Skin epidermis (tissue), 12 donors: ENCODE results near the gene PRKCZ.
"Not testable (repeated sequence)": the region's sequence is repeated elsewhere in the genome, so short reads cannot be mapped to it uniquely, and the experiment has no call there.

Experiments
- H3K27ac ChIP-seq, 21 experiments: fragments of 200-600 bp; sonication (generic) in 11 of 21; one replicate each; pipeline ENCODE4 v1.5.0; 2020; ENCODE audit warnings: mild to moderate bottlenecking in 3 of 21, inconsistent platforms in 2 of 21, moderate library complexity in 2 of 21
- H3K4me3 ChIP-seq, 7 experiments: fragments of 200-600 bp; sonication (generic) in 2 of 7; one replicate each; pipeline ENCODE4 v1.5.0; 2020; ENCODE audit warnings: inconsistent platforms in 2 of 7, mild to moderate bottlenecking in 2 of 7, moderate library complexity in 1 of 7

PRKCZ gene

DNA sequence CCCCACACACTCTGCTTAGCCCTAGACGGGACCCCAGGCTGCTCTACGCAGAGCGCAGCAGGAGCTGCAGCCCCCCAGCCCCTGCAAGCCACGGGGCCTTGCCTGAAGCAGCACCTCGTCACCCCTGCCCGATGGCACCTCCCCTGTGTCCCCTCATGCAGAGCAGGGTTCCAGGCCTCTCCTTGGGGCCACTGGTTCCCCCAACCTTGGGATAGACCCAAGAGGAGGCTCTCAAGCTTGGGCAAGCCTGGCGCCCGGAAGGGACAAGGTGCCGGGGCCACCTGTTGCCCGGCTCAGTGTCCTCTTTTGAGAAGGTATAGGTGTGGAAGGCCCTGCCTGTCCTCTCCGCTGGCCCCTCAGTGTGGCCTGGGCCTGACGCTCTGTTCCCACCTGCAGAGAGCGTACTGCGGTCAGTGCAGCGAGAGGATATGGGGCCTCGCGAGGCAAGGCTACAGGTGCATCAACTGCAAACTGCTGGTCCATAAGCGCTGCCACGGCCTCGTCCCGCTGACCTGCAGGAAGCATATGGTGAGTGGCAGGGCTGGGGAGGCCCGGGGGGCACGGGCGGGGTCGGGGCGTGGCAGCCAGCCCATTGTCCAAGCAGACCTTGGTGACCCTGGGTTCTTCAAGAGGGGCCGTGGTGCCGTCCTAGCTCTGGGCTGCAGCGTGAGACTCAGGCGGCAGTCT is 93.7 kb downstream of the PRKCZ start:
- Histone ChIP-seq H3K27ac (no peak overlapping the region), H3K4me3 (no peak overlapping the region)

DNA sequence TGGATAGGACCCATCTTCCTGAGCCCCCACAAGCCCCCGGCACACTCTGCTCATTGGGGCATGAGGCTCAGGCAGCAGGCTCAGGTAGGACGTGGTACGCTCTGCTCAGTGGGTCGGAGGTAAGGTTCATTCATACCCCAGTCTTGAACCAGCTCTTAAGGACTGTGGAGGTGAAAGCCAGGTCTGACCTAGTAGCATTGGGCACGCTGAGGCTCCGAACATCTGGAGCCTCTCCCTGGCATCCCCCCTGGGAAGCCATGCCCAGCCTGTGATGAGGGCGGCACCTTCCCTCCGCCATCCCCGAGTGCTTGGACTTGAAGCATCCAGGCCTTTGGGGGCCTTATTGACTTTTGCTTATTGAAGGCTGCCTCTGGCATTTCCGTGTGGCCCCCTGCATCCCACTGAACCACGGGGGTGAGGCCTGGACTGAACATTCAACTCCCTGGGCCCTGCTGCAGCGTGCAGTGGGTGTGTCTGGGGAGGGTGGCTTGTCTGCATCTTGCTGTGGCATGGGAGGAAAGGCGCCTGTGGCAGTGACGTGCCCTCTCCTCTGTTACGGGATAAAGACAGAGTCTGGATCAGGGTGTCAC is 94.4 kb downstream of the PRKCZ start:
- H3K27ac ChIP-seq, result no peak overlapping the region
- H3K4me3 ChIP-seq, result no peak overlapping the region

DNA sequence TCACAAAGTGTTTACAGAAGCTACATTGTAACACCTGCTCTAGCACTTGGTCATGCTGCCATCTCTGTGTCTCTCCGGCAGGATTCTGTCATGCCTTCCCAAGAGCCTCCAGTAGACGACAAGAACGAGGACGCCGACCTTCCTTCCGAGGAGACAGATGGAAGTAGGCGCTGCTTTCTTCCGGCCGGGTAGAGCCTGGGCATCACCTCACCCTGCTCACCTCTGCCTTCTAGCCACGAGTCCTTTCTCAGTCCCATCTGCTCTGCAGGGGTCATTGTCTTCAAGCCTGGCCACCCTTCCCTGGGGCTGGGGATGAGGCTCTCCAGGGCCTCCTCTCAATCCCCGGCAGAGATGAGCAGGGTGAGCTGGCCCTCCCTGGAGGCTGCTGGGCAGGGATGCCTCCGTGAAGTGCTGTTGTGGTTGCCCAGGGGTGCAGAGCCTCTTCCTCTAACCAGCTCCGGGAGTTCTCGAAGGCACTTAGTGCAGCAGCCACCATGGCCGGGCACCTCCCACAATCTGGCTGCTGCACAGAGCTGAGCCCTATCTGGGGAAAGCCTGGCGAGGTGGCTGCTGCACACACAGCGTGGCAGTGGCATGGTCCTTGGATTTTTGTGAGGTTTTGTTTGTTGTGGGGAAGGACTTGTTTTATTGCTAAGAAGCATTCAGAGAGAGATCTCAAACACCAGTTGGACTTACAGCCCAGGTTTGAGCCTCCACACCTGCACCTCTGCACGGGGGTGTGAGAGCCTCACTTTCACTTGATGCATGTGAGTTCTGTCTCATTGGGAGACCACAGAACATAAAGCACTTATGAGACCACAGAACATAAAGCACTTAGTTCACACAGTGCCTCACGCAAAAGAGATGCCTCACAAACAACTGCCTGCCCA is 96.0 kb downstream of the PRKCZ start:
- Histone ChIP-seq H3K4me3 (no peak overlapping the region), H3K27ac (peak overlapping the region in 3 of 21 experiments; percentile 22 to 58 (median 25))

DNA sequence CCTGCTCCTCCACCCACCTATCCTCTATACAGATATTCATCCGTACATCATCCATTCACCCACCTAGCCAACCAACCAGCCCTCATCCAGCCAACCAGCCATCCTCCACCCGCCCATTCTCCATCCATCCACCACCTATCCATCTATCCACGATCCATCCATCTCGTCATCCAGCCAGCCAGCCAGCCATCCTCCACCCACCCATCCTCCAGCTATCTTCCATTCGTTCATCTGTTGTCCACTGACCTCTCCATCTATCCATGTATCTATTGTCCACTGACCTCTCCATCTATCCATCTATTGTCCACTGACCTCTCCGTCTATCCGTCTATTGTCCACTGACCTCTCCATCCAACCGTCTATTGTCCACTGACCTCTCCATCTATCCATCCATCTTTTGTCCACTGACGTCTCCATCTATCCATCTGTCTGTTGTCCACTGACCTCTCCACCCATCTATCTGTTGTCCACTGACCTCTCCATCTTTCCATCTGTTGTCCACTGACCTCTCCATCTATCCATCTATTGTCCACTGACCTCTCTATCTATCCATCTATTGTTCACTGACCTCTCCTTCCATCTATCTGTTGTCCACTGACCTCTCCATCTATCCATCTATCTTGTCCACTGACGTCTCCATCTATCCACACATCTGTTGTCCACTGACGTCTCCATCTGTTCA is 96.8 kb downstream of the PRKCZ start:
- no peak overlapping the region for H3K27ac ChIP-seq
- H3K4me3 ChIP-seq, result no peak overlapping the region

DNA sequence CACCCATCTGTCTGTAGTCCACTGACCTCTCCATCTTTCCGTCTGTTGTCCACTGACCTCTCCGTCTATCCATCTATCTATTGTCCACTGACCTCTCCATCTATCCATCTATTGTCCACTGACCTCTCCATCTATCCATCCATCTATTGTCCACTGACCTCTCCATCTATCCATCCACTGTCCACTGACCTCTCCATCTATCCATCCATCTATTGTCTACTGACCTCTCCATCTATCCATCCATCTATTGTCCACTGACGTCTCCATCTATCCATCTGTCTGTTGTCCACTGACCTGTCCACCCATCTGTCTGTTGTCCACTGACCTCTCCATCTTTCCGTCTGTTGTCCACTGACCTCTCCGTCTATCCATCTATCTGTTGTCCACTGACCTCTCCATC is 97.7 kb downstream of the PRKCZ start:
- not testable (repeated sequence) for H3K4me3 ChIP-seq, H3K27ac ChIP-seq

DNA sequence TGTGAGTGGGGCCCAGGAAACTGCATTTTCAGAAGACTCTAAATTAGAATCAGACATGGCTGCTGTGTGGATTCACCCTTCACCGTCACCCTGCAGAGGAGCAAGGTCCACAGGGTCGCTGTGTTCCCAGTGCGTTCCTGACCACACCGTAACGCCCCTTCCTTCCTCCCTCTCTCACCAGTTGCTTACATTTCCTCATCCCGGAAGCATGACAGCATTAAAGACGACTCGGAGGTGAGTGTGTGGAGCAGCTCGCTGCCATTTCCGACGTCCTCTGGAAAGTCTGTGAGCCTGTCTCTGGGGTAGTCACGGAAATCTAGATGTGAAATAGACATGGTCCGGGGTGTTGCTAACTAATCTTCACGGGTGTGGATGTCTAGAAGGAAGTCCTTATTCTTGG is 98.5 kb downstream of the PRKCZ start:
- Histone ChIP-seq H3K27ac (peak overlapping the region in 7 of 21 experiments; percentile 2 to 74 (median 40)), H3K4me3 (no peak overlapping the region)

DNA sequence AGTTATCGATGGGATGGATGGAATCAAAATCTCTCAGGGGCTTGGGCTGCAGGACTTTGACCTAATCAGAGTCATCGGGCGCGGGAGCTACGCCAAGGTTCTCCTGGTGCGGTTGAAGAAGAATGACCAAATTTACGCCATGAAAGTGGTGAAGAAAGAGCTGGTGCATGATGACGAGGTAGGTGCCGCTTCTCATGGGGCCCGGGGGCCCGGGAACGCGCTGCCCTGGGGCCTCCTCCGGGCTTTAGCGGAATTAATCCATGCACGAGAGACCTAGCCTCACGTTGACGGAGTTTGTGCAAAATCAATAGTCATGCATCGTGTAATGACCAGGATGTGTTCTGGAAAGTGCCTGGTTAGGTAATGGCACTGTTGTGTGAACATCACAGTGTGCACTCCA is 100.6 kb downstream of the PRKCZ start:
- no peak overlapping the region for H3K27ac ChIP-seq
- H3K4me3 ChIP-seq, result no peak overlapping the region

DNA sequence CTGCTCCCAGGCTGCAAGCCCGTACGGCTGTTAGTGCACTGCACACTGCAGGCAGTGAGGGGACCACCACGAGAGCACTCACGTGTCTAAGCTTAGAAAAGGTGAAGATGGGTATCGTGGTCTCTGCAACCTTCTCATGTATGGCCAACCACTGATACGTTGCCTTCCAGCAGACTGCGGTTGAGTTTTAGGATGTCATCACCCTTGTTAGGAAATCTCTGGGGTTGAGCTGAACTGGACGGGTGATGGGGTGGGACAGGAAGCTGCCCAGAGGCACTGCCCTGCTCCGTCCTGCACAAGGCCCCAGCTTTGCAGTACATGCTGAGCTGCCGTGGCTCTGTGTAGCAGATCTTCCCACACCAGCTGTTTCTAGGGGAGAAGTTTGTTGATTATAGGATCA is 101.0 kb downstream of the PRKCZ start:
- H3K4me3 ChIP-seq, result no peak overlapping the region
- no peak overlapping the region for H3K27ac ChIP-seq

DNA sequence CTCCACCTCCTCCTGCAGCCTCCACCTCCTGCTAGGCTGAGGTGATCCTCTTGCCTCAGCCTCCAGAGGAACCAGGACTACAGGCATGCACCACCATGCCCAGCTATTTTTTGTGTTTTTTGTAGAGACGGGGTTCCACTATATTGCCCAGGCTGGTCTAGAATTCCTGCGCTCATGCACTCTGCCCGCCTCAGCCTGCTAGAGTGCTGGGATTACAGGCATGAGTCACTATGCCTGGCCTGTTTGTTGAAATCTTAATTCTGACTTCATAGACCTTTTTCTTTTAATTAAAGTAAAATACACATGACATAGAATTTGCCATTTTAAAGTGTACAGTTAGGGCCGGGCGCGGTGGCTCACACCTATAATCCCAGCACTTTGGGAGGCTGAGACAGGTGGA is 101.7 kb downstream of the PRKCZ start:
- H3K27ac ChIP-seq, result no peak overlapping the region
- H3K4me3 ChIP-seq, result no peak overlapping the region

DNA sequence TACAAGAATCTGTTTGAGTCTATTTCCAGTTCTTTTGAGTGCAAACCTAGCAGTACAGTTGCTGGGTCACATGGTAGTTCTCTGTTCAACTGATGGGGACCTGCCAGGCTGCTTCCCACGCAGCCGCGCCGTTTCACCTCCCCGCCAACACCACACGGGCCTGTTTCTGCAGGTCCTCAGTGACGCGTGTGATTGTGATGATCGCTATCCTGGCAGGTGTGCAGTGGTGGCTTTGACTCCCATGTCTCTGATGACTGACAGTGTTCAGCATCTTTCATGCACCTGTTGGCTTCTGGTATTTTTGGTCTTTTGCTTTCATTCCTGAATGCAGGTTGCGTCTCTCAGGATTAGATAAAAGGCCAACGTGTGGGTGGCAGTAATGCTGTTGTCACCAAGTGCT is 102.7 kb downstream of the PRKCZ start:
- Histone ChIP-seq H3K4me3 (no peak overlapping the region), H3K27ac (no peak overlapping the region)

DNA sequence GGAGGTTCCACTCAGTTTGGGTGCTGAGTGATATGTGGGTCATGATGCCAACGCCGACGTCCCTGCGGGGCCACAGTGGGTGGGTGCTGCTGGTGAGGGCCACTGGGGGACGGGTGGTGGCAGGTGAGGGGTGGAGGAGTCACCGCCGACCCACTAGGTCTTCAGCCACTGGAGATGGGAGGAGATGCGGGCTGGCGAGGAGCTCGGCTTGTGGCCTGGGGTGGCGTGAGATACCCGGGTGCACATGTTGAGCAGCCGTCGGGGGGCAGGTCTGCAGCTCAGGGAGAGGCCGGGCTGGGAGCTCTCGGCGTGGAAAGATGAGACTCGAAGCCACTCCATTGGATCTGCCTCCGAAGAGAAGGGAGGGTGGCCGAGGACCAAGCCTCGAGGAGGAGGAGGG is 103.8 kb downstream of the PRKCZ start:
- H3K4me3 ChIP-seq, result no peak overlapping the region
- no peak overlapping the region for H3K27ac ChIP-seq

DNA sequence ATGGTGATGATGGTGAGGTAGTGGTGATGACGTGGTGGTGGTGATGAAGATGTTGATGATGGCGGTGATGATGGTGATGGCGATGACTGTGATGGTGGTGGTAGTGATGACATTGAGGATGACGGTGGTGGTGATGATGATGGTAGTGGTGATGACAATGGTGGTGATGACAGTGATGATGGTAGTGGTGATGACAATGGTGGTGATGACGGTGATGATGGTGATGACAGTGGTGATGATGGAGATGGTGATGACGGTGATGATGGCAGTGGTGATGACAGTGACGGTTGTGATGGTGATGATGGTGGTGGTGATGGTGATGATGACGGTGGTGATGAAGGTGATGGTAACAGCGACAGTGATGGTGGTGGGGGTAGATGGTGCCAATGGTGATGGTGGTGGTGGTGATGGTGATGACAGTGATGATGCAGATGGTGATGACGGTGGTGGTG is 105.0 kb downstream of the PRKCZ start:
- Histone ChIP-seq H3K4me3 (no peak overlapping the region), H3K27ac (no peak overlapping the region)

DNA sequence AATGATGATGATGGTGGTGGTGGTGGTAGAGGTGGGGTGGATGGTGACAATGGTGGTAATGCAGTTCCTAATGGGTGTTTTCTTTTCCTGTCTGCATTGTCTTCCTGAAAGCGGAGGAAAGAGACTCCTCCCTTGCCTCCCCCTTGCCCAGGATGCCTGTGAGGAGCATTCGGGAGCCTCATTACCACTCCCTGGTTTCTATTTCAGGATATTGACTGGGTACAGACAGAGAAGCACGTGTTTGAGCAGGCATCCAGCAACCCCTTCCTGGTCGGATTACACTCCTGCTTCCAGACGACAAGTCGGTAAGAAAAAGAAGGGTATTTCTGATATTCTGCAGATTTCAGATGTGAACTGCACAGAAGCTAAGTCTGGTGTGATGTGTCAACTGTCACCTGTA is 105.6 kb downstream of the PRKCZ start:
- H3K27ac ChIP-seq, result no peak overlapping the region

DNA sequence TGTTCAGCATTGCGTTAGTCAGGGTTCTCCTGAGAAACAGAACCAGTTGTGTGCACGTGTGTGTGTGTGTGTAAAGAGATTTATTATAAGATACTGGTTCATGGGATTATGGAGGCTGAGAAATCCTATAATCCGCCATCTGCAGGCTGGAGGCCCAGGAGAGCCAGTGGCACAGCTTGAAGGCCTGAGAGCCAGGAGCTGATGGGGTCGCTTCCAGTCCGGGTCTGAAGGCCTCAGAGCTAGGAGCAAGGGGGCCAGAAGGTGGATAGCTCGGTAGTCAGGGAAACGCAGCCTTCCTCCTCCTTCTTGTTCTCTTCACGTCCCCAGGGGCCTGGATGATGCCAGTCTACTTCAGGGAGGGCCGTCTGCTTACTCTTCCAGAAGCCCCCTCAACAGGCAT is 106.7 kb downstream of the PRKCZ start:
- no peak overlapping the region for H3K4me3 ChIP-seq
- no peak overlapping the region for H3K27ac ChIP-seq

More for the DNA sequence above, 105.6 kb downstream of the PRKCZ start:
- H3K4me3 ChIP-seq, result no peak overlapping the region

DNA sequence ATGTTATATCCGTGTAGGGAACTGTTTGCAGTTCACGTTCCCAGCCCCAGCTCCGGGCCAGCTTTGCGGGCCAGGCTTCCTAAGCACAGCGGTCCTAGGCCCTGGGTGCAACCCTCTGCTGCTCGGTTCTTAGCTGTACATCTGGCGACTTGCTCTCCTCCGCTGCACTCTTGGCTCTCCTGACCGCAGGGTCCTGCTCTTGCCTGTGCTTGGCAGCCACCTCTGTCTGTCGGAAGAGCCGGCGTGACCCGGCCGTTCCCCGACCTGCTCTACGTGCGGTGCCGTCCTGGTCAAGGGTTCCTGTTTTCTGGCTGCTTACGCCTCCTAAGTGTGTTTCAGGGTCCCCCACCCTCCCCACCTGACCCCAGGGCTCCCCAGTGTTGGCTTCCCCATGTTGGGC is 107.6 kb downstream of the PRKCZ start:
- Histone ChIP-seq H3K4me3 (no peak overlapping the region), H3K27ac (peak overlapping the region in 1 of 21 experiments; percentile 62)

DNA sequence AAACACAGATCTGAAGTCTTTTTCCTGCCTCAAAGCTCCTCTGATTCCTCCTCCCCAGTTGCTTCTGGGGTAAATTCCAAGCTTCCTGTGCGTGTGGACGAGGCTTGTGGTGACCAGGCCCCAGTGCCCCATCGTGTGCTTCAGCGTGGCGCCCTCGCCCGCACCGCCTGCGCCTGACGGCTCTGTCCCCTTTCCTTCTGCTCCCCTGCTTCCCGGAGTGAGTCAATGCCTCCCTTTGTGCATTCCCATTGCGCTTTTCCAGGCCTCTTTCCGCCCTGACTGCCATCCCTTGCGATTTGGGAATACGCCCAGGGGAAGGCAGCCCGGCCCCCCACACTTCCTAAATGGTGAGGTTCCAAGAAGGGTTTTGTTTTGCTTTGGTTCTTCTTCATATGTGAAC is 108.1 kb downstream of the PRKCZ start:
- Histone ChIP-seq H3K27ac (peak overlapping the region in 1 of 21 experiments; percentile 62), H3K4me3 (no peak overlapping the region)

DNA sequence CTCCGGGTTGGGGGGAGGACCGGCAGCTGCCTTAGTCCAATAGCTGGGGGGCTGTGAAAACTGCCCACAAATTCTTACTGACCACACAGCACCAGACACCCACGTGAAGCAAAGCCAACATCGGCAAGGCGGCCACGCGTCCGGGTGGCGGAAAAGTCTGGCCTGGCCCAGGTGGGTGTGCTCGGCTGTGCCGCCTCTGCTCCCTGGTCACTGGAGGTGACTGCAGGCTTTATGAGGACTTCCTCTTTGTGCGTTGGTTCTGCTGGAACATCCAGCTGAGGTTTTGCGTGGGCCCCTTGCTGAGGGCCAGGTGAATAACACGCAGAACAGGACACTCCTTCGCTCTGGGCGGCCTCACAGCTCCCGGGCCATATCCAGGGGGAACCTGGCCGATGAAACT is 108.9 kb downstream of the PRKCZ start:
- no peak overlapping the region for H3K27ac ChIP-seq
- no peak overlapping the region for H3K4me3 ChIP-seq

DNA sequence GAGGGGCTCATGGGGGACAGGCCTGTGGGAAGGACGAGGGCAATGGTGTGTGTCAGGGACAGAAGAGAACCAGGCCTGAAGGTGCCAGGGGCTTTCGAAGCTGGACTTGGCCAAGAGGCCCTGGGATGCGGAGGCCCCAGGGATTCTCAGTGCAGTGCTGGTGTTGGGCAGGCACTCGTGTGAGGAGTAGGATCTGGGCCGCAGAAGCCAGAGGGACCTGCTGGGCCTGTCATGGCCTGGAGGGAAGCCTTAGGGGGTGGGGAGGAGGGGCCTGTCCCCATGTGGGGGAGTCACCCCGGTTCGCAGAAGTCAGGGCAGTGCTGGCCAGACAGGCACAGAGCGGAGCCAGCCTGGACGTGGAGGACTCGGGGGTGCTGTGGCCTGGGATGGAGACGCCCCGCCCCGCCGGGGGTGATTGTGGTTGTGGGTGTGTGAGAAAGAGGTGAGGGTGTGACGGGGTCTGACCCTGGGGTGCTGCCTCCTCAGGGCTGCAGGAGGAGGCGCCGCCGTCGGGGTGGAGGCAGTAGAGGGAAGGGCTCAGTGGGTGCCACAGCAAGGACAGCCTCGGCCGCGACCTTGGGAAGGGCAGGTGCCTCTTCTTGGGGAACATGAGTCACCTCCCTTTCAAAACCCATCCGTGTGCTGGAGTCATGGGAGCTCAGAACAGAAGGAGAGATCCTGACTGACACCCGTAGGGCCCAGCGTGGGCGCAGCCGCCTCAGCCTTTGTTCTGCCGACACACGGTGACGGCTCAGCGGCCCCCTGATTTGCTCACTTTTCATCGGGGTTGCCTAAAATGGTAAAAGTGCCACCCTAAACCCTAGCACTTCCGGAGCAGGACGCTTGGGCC is 110.5 kb downstream of the PRKCZ start:
- Histone ChIP-seq H3K27ac (peak overlapping the region in 1 of 21 experiments; percentile 5), H3K4me3 (no peak overlapping the region)

DNA sequence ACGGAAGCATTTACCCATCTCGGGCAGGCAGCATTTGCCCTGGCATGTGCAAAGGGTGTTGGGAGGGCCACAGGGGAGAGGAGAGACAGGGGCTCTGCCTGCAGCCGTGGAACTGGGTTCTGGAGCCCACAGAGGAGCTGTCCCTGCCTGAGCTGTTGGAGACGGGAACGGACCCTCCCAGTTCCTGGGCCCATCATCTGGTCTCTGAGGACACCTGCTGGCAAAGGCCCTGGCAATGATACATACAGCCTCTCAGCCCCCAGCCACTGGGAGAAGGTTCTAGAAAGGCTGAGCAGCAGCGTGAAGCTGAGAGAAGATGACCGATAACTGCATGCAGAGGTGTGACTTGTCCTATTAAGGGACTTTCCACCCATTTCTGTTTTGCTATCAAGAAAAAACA is 113.0 kb downstream of the PRKCZ start:
- Histone ChIP-seq H3K4me3 (no peak overlapping the region), H3K27ac (no peak overlapping the region)
